ENCODE data around the gene MSI2. TPM values are rescaled to one million over a fixed set of nuclear protein-coding genes. Genes with fewer than 3 reads are reported as not detected.
A peak's percentile ranks its signal among the peaks of the same experiment; 100 is the strongest.

Gene MSI2
- total and polyA plus RNA-seq, 7 donors = 37.6 to 133 (median 87.1) TPM

- peaks cover 16% of the 10 kb centered on the region for H3K4me1 ChIP-seq
- ATAC-seq (no peak), DNase-seq (peak in 1 of 2 donors; percentile 9)
- no peak for TF ChIP-seq CTCF (IDR thresholded peaks at IDR 0.05)
- no peak overlapping the region for H3K4me3 ChIP-seq
- no peaks in the 10 kb centered on the region for H3K27me3 ChIP-seq (ENCODE audit: insufficient read depth in 3 of 3, low read length in 2 of 3)
- no peaks in the 10 kb centered on the region for H3K9me3 ChIP-seq
- no peak overlapping the region for H3K27ac ChIP-seq
- intact Hi-C loops (cut with DNase I) = no loop called here
- 65 to 78% (median 71%) methylated on average over 7 of the region's 12 CpGs for WGBS, 3 donors
- H3K36me3 ChIP-seq (ENCODE audit: insufficient read depth in 1 of 2, low read depth in 1 of 2) = peaks cover 3 to 5% of the 10 kb centered on the region in 2 donors
Observed at GRCh38 chr17:57612202-57613071, 356.1 kb downstream of the MSI2 start.

- no peak for DNase-seq
- no peak for ATAC-seq
- intact Hi-C loops (cut with DNase I) = no loop called here
- H3K36me3 ChIP-seq (ENCODE audit: insufficient read depth in 1 of 2, low read depth in 1 of 2) = peaks cover 3 to 5% of the 10 kb centered on the region in 2 donors
- no peaks in the 10 kb centered on the region for H3K27me3 ChIP-seq (ENCODE audit: insufficient read depth in 3 of 3, low read length in 2 of 3)
- 86 to 88% (median 87%) methylated on average over 3 of the region's 3 CpGs for WGBS, 3 donors
- H3K9me3 ChIP-seq = no peaks in the 10 kb centered on the region
- no peak for TF ChIP-seq CTCF (IDR thresholded peaks at IDR 0.05)
- H3K4me3 ChIP-seq = no peak overlapping the region
- no peak overlapping the region for H3K27ac ChIP-seq
- peaks cover 6% of the 10 kb centered on the region for H3K4me1 ChIP-seq
Observed at GRCh38 chr17:57614742-57615141, 358.4 kb downstream of the MSI2 start.

- 83 to 91% (median 87%) methylated on average over 13 of the region's 13 CpGs for WGBS, 3 donors
- Histone ChIP-seq H3K4me3 (no peak overlapping the region), H3K27ac (no peak overlapping the region), H3K36me3 (ENCODE audit: insufficient read depth in 1 of 2, low read depth in 1 of 2) (peaks cover 3 to 9% of the 10 kb centered on the region in 2 donors), H3K9me3 (no peaks in the 10 kb centered on the region), H3K4me1 (peaks cover 6% of the 10 kb centered on the region), H3K27me3 (ENCODE audit: insufficient read depth in 3 of 3, low read length in 2 of 3) (no peaks in the 10 kb centered on the region)
- intact Hi-C loops (cut with DNase I) = no loop called here
- TF ChIP-seq CTCF (IDR thresholded peaks at IDR 0.05) = no peak
- ATAC-seq (peak in 2 of 4 donors; percentile 24 to 33), DNase-seq (peak in 1 of 2 donors; percentile 21)
Observed at GRCh38 chr17:57615836-57616757, 359.8 kb downstream of the MSI2 start.

GRCh38 chr17:57617218-57617617 is 360.9 kb downstream of the MSI2 start:
- H3K27me3 ChIP-seq (ENCODE audit: insufficient read depth in 3 of 3, low read length in 2 of 3) = no peaks in the 10 kb centered on the region
- DNase-seq (no peak), ATAC-seq (no peak)
- H3K4me1 ChIP-seq = peaks cover 6% of the 10 kb centered on the region
- no peaks in the 10 kb centered on the region for H3K9me3 ChIP-seq
- peaks cover 3 to 9% of the 10 kb centered on the region in 2 donors for H3K36me3 ChIP-seq (ENCODE audit: insufficient read depth in 1 of 2, low read depth in 1 of 2)
- no peak overlapping the region for H3K27ac ChIP-seq
- no peak for TF ChIP-seq CTCF (IDR thresholded peaks at IDR 0.05)
- H3K4me3 ChIP-seq = no peak overlapping the region
- intact Hi-C loops (cut with DNase I) = no loop called here

Data from psoas muscle (tissue), 8 donors.